Neural cell (in vitro differentiated cells): Measurements from ENCODE around the gene PIAS1. TPM values are rescaled to one million over a fixed set of nuclear protein-coding genes. Genes with fewer than 3 reads are reported as not detected.
A peak's percentile ranks its signal among the peaks of the same experiment; 100 is the strongest.
"Not testable (repeated sequence)": the region's sequence is repeated elsewhere in the genome, so short reads cannot be mapped to it uniquely, and the experiment has no call there.

ENCODE experiments used
- H2AFZ ChIP-seq: fragments of 200-600, 300-800 bp; sonication (generic), shearing (Covaris generic); 2 replicates; pipeline ENCODE4 v1.6.0; 2014; ENCODE audit warnings: low read depth, mild to moderate bottlenecking, antibody characterized with exemption, low read length, moderate library complexity
- H3F3A ChIP-seq: fragments of 200-600 bp; shearing (Covaris generic); 2 replicates; pipeline ENCODE4 v1.6.1; 2016; ENCODE audit warnings: mild to moderate bottlenecking, moderate library complexity, mixed read lengths, antibody characterized with exemption, low read length; ENCODE audit not compliant: insufficient read depth, poor library complexity, severe bottlenecking
- H3K27ac ChIP-seq: fragments of 200-600, 300-800 bp; sonication (generic), shearing (Covaris generic); 2 replicates; pipeline ENCODE4 v1.5.1; 2014; ENCODE audit warnings: mild to moderate bottlenecking, low read length, moderate library complexity
- H3K27me3 ChIP-seq: fragments of 300-800, 200-600 bp; sonication (generic), shearing (Covaris generic); 2 replicates; pipeline ENCODE4 v1.6.0; 2014; ENCODE audit warnings: mild to moderate bottlenecking, low read depth, low read length, moderate library complexity; ENCODE audit not compliant: insufficient read depth
- H3K36me3 ChIP-seq: fragments of 300-800, 200-600 bp; sonication (generic), shearing (Covaris generic); 2 replicates; pipeline ENCODE4 v1.5.1; 2014; ENCODE audit warnings: mild to moderate bottlenecking, antibody characterized with exemption, low read length, moderate library complexity; ENCODE audit not compliant: insufficient read depth
- H3K4me2 ChIP-seq: fragments of 300-800, 200-600 bp; sonication (generic), shearing (Covaris generic); 2 replicates; pipeline ENCODE4 v1.6.0; 2014; ENCODE audit warnings: mild to moderate bottlenecking, low read length
- H3K4me3 ChIP-seq: fragments of 300-800, 200-600 bp; sonication (generic), shearing (Covaris generic); 2 replicates; pipeline ENCODE4 v1.5.1; 2014; ENCODE audit warnings: mild to moderate bottlenecking, low read length, moderate library complexity
- H3K79me2 ChIP-seq: fragments of 200-600 bp; shearing (Covaris generic); replicated peaks from 2 replicates; pipeline ENCODE4 v1.6.0; 2014; ENCODE audit warnings: mild to moderate bottlenecking, low read length, moderate library complexity; ENCODE audit not compliant: insufficient read depth
- H3K9ac ChIP-seq: fragments of 300-800, 200-600 bp; sonication (generic), shearing (Covaris generic); 2 replicates; pipeline ENCODE4 v1.6.1; 2016; ENCODE audit warnings: mild to moderate bottlenecking, low read length, mixed read lengths
- H3K9me2 ChIP-seq: fragments of 200-600 bp; shearing (Covaris generic); 2 replicates; pipeline ENCODE4 v1.6.1; 2016; ENCODE audit warnings: mild to moderate bottlenecking, low read length, mixed read lengths; ENCODE audit not compliant: insufficient read depth
- H3K9me3 ChIP-seq: fragments of 200-600, 300-800 bp; sonication (generic), shearing (Covaris generic); 2 replicates; pipeline ENCODE4 v1.6.1; 2016; ENCODE audit warnings: mild to moderate bottlenecking, mixed run types, low read length, moderate library complexity, mixed read lengths
- H4K20me1 ChIP-seq: fragments of 200-600 bp; shearing (Covaris generic); 2 replicates; pipeline ENCODE4 v1.6.1; 2016; ENCODE audit warnings: mild to moderate bottlenecking, mixed run types; ENCODE audit not compliant: insufficient read depth
- EP300 ChIP-seq: fragments of 450-650 bp; conservative IDR thresholded peaks from 2 replicates; pipeline ENCODE4 v1.6.1; 2014; ENCODE audit warnings: antibody characterized with exemption, mild to moderate bottlenecking, moderate library complexity; ENCODE audit not compliant: poor library complexity, severe bottlenecking
- EZH2 ChIP-seq: fragments of 200-600, 300-800 bp; shearing (Covaris generic), sonication (generic); IDR thresholded peaks from 2 replicates; pipeline ENCODE4 v1.6.1; 2014; ENCODE audit warnings: antibody characterized with exemption, low read length, borderline replicate concordance, mild to moderate bottlenecking; ENCODE audit not compliant: insufficient read depth, poor library complexity, severe bottlenecking
- MXI1 ChIP-seq: fragments of 450-650 bp; conservative IDR thresholded peaks from 2 replicates; pipeline ENCODE4 v1.6.1; 2014; ENCODE audit warnings: antibody characterized with exemption, mild to moderate bottlenecking; ENCODE audit not compliant: poor library complexity, severe bottlenecking
- POLR2AphosphoS5 ChIP-seq: IDR thresholded peaks from 2 replicates; pipeline ENCODE4 v1.6.1; 2012
- RAD21 ChIP-seq: fragments of 450-650 bp; conservative IDR thresholded peaks from 2 replicates; pipeline ENCODE4 v1.6.1; 2014; ENCODE audit warnings: antibody characterized with exemption, mild to moderate bottlenecking, moderate library complexity
- TAF1 ChIP-seq: IDR thresholded peaks from 2 replicates; pipeline ENCODE4 v1.6.1; 2012; ENCODE audit warnings: low read depth
- polyA minus RNA-seq: library from RNA; depleted of rRNA, polyadenylated mRNA; stranded (reverse); fragments of >200 nt; gene quantifications from 2 replicates; pipeline ENCODE4 v1.2.3, GENCODE V29; 2014
- polyA plus RNA-seq: library from polyadenylated mRNA; depleted of rRNA; stranded (reverse); fragments of >200 nt; gene quantifications from 2 replicates; pipeline ENCODE4 v1.2.3, GENCODE V29; 2014
- TF ChIP-seq, protein P1 (sequence below): fragments of 450-650 bp; IDR thresholded peaks from 2 replicates; pipeline ENCODE4 v1.5.1; 2014; ENCODE audit warnings: antibody characterized with exemption, mild to moderate bottlenecking, moderate library complexity; ENCODE audit not compliant: poor library complexity, severe bottlenecking

PIAS1 gene
- polyA plus RNA-seq (13.3 and 14.3 TPM in 2 replicates), polyA minus RNA-seq (56.7 and 71.9 TPM in 2 replicates)

GRCh38 chr15:68053701-68054627 is at the start of gene PIAS1:
TSS of gene PIAS1 (plus strand) at chr15:68054315. CDS start at chr15:68054327, 12 bp downstream.
- no peaks in the 10 kb centered on the region for H4K20me1 ChIP-seq
- H3K9me2 ChIP-seq, result no peaks in the 10 kb centered on the region
- H2AFZ ChIP-seq, result peak within 1 kb of the TSS; percentile 67
- peaks cover 34% of the 10 kb centered on the region for H3K79me2 ChIP-seq
- H3K4me2 ChIP-seq, result peak within 1 kb of the TSS; percentile 90
- no peaks in the 10 kb centered on the region for H3K27me3 ChIP-seq
- H3K36me3 ChIP-seq, result no peaks in the 10 kb centered on the region
- H3F3A ChIP-seq, result no peaks in the 10 kb centered on the region
- peak within 1 kb of the TSS; percentile 82 for H3K4me3 ChIP-seq
- TF ChIP-seq MXI1 (peak; percentile 83), EZH2 (no peak), TAF1 (peak; percentile 61), POLR2AphosphoS5 (peak; percentile 95), RAD21 (peak; percentile 32)
- TF ChIP-seq, protein P1, sequence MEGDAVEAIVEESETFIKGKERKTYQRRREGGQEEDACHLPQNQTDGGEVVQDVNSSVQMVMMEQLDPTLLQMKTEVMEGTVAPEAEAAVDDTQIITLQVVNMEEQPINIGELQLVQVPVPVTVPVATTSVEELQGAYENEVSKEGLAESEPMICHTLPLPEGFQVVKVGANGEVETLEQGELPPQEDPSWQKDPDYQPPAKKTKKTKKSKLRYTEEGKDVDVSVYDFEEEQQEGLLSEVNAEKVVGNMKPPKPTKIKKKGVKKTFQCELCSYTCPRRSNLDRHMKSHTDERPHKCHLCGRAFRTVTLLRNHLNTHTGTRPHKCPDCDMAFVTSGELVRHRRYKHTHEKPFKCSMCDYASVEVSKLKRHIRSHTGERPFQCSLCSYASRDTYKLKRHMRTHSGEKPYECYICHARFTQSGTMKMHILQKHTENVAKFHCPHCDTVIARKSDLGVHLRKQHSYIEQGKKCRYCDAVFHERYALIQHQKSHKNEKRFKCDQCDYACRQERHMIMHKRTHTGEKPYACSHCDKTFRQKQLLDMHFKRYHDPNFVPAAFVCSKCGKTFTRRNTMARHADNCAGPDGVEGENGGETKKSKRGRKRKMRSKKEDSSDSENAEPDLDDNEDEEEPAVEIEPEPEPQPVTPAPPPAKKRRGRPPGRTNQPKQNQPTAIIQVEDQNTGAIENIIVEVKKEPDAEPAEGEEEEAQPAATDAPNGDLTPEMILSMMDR, result peak; percentile 39
- H3K9ac ChIP-seq, result peak within 1 kb of the TSS; percentile 87
- H3K27ac ChIP-seq, result peak within 1 kb of the TSS; percentile 86
- no peaks in the 10 kb centered on the region for H3K9me3 ChIP-seq

GRCh38 chr15:68007642-68008041 is 46.5 kb upstream of the PIAS1 start:
- H3K79me2 ChIP-seq, H3K9ac ChIP-seq, H3K4me2 ChIP-seq, H3K4me3 ChIP-seq, H4K20me1 ChIP-seq, H2AFZ ChIP-seq, H3K9me3 ChIP-seq, H3K27ac ChIP-seq, H3F3A ChIP-seq, H3K36me3 ChIP-seq, H3K9me2 ChIP-seq, H3K27me3 ChIP-seq: not testable (repeated sequence)

DNA sequence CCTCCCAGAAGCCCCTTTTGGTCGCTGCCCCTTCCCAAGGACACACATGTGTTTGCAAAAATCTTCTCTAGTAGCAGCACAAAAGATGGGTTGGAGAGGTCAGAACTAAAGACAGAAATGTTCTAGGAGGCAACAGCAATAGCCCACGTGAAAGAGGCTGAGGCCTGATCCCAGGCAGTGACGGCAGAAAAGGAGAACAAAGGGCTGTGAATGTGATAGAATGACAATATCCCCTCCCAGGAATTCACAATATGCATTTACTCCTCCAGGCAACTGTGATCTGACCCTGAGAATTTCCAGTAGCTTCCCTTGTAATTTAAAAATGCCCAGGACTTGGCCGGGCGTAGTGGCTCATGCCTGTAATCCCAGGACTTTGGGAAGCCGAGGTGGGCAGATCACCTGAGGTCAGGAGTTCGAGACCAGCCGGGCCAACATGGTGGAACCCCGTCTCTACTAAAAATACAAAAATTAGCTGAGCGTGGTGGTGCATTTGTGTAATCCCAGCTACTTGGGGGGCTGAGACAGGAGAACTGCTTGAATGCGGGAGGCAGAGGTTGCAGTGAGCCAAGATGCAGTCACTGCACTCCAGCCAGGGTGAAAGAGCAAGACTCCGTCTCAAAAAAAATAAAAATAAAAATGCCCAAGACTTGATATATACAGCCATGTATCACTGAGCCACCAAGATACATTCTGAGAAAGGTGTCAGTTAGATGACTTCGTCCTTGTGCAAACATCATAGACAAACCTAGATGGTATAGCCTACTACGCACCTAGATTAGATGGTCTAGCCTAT is 43.6 kb upstream of the PIAS1 start:
- TF ChIP-seq TAF1, result no peak
- TF ChIP-seq EP300, result no peak
- TF ChIP-seq, protein P1, result no peak
- no peak for TF ChIP-seq RAD21
- H3K79me2 ChIP-seq, result no peaks in the 10 kb centered on the region
- H3K36me3 ChIP-seq, result no peaks in the 10 kb centered on the region
- no peaks in the 10 kb centered on the region for H3K9me2 ChIP-seq
- H3K9me3 ChIP-seq, result no peaks in the 10 kb centered on the region
- no peaks in the 10 kb centered on the region for H3F3A ChIP-seq
- no peak overlapping the region for H2AFZ ChIP-seq
- H3K4me3 ChIP-seq, result no peak overlapping the region
- no peak overlapping the region for H3K9ac ChIP-seq
- H4K20me1 ChIP-seq, result no peaks in the 10 kb centered on the region
- H3K27ac ChIP-seq, result no peak overlapping the region
- no peaks in the 10 kb centered on the region for H3K27me3 ChIP-seq
- no peak overlapping the region for H3K4me2 ChIP-seq
